Heart right ventricle (tissue), 16 donors: ENCODE data around the gene PCSK6. TPM values are rescaled to one million over a fixed set of nuclear protein-coding genes. Genes with fewer than 3 reads are reported as not detected.

Experiments used
- ATAC-seq, 8 donors: fragments of 200-7000 bp; cut with Tn5 transposase; one replicate each; pipeline ENCODE4 v1.9.1; 2020; ENCODE audit warnings: mild to moderate bottlenecking in 8 of 8, moderate library complexity in 8 of 8, moderate number of reproducible peaks in 1 of 8
- DNase-seq, 2 donors: peaks; one replicate each; pipeline ENCODE4 v3.0.0-alpha.2; 2020
- H3K27ac ChIP-seq, 10 donors: fragments of 200-600 bp; sonication (generic) in 2 of 10; one replicate each; pipeline versions ENCODE4 v1.5.0 to v1.8.0; 2020 to 2022; ENCODE audit warnings: mild to moderate bottlenecking in 3 of 10
- H3K27me3 ChIP-seq, 7 donors: fragments of 200-600 bp; one replicate each; pipeline ENCODE4 v1.8.0; 2021 to 2022; ENCODE audit warnings: mild to moderate bottlenecking in 2 of 7
- H3K36me3 ChIP-seq, 9 donors: fragments of 200-600 bp; sonication (generic) in 1 of 9; one replicate each; pipeline versions ENCODE4 v1.5.0 to v1.8.0; 2020 to 2022; ENCODE audit warnings: mild to moderate bottlenecking in 2 of 9
- H3K4me1 ChIP-seq, 9 donors: fragments of 200-600 bp; sonication (generic) in 1 of 9; one replicate each; pipeline versions ENCODE4 v1.5.0 to v1.8.0; 2020 to 2022; ENCODE audit warnings: mild to moderate bottlenecking in 4 of 9
- H3K4me3 ChIP-seq, 10 donors: fragments of 200-600 bp; sonication (generic) in 2 of 10; one replicate each; pipeline versions ENCODE4 v1.5.0 to v1.8.0; 2020 to 2022; ENCODE audit warnings: mild to moderate bottlenecking in 7 of 10, moderate library complexity in 2 of 10
- H3K9me3 ChIP-seq, 11 donors: fragments of 200-600 bp in 10 of 11; sonication (generic) in 2 of 11; one replicate each; pipeline versions ENCODE4 v1.5.0 to v1.8.0; 2013 to 2022; ENCODE audit warnings: mild to moderate bottlenecking in 2 of 11, control low read depth in 1 of 11, moderate library complexity in 1 of 11
- WGBS, 2 donors: extraction: QIAGEN DNeasy Blood & Tissue Kit; methylation state at CpG; one replicate each; pipeline ENCODE4 v1.1.7; 2013; ENCODE audit warnings: inconsistent platforms in 1 of 2; 5-methylcytosine and 5-hydroxymethylcytosine counted together
- intact Hi-C, 10 donors: fragments of 100-400 bp; cut with DNase I; formaldehyde crosslinking; loops; one replicate each; pipeline versions ENCODE4 v1.11.1 to v1.14.2; 2022
- polyA plus RNA-seq, 2 donors: library from polyadenylated mRNA; stranded (reverse); fragments of 200-250 nt; gene quantifications; one replicate each; pipeline ENCODE4 v1.2.3, GENCODE V29; 2013
- total RNA-seq, 10 donors: library from RNA; stranded (reverse); fragmentation: NEBNext Ultra II Directional in 3 of 10; extraction: Animal tissue kit (Norgen Biotek cat#: 25700) in 3 of 10; gene quantifications; one replicate each; pipeline versions ENCODE4 v1.2.1 to v1.2.4, GENCODE V29; 2021 to 2023
- TF ChIP-seq, protein P1 (sequence below), 9 donors: fragments of 200-600 bp; sonication (generic) in 2 of 9; IDR thresholded peaks; one replicate each; pipeline versions ENCODE4 v1.5.0 to v1.8.0; 2021 to 2022; ENCODE audit warnings: antibody characterized with exemption in 9 of 9, mild to moderate bottlenecking in 5 of 9, moderate library complexity in 1 of 9
- donor health status: Arrhythmogenic right ventricular cardiomyopathy.
- donor health status: ischemic (EF 13 %, LVEDD 7.1; RV severe dilation, severe dysfunction).
- donor health status: healthy with polysubstance abuse.
- donor health status: DM: no; HTN: yes; CAD: no.
- donor health status: DM: no; HTN: no; CAD: no.
- donor health status: ischemic (EF 25% LVEDD 6.9; RV normal size, moderate dysfunction).
- donor health status: ischemic (EF 25% LVEDD 5.7; RV mildly dilated, moderate dysfunction).
- donor health status: healthy.
- donor health status: DM: yes; HTN: yes; CAD: no.
- donor health status: Ischemic cardiomyopathy.
- donor health status: ischemic (EF 35%, LVEDD 5.7; RV mildly dilated, moderate dysfunction).
- donor health status: nonischemic (EF 11% LVEDD 7.7; RV severe dilation, severe dysfunction).
- donor health status: DM: yes; HTN: yes; CAD: no.
- donor health status: PGD.
- donor health status: ischemic (EF 29% LVEDD 5.4; RV normal size, mild dysfunction).
- donor health status: nonischemic (EF 23%, LVEDD 6.1; RV moderate dilation, normal function).

Gene PCSK6
- total and polyA plus RNA-seq, 12 donors, result 4.6 to 34.0 (median 21.7) TPM

DNA sequence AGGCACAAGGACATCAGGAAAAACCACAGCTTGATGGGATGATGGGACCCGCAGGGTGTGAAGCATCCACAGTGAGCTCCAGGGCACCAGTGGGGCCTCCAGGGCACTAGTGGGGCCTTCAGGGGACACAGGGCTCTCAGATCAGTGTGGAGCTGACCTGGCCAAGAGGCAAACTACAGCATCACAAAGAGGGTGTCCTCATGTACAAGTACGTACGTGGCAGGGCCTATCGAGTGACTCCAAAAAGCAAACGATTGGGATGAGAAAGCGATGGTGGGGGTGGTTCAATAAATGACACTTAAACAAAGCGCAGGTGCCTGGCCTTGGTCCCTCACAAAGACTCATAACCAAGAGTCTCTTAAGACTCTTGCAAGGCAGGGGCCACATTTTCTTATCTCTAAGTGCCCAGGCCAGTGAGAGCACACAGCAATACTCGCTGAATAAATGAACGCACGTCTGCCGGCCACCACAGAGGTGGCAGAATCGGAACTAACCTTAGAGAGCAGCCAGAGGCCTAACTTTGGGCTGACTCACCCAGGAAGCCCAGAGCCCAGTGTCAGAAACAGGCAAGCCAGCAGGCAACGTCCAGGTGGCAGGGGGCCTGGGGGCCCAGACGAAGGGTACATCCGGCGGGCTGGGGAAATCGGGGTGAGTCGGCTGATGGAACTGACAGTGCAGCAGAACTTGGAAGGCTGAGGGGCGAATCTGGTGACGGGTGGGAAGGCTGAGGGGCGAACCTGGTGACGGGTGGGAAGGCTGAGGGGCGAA lies 8.7 kb downstream of the PCSK6 start:
- 94 to 95% methylated on average over 23 of the region's 23 CpGs for WGBS, 2 donors
- Histone ChIP-seq H3K27me3 (no peaks in the 10 kb centered on the region), H3K36me3 (peaks cover 0 to 11% (median 0%) of the 10 kb centered on the region in 9 donors), H3K27ac (no peak overlapping the region), H3K4me3 (no peak overlapping the region), H3K9me3 (no peaks in the 10 kb centered on the region), H3K4me1 (peaks cover 0 to 35% (median 16%) of the 10 kb centered on the region in 9 donors)
- TF ChIP-seq, protein P1, sequence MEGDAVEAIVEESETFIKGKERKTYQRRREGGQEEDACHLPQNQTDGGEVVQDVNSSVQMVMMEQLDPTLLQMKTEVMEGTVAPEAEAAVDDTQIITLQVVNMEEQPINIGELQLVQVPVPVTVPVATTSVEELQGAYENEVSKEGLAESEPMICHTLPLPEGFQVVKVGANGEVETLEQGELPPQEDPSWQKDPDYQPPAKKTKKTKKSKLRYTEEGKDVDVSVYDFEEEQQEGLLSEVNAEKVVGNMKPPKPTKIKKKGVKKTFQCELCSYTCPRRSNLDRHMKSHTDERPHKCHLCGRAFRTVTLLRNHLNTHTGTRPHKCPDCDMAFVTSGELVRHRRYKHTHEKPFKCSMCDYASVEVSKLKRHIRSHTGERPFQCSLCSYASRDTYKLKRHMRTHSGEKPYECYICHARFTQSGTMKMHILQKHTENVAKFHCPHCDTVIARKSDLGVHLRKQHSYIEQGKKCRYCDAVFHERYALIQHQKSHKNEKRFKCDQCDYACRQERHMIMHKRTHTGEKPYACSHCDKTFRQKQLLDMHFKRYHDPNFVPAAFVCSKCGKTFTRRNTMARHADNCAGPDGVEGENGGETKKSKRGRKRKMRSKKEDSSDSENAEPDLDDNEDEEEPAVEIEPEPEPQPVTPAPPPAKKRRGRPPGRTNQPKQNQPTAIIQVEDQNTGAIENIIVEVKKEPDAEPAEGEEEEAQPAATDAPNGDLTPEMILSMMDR (IDR thresholded peaks at IDR 0.05), result no peak
- intact Hi-C loops, result loop anchor here in 1 of 10 donors (10.0 kb wide), 1 partner anchor 116 kb away; no protein-coding TSS in a partner anchor
- ATAC-seq (no peak), DNase-seq (no peak)

DNA sequence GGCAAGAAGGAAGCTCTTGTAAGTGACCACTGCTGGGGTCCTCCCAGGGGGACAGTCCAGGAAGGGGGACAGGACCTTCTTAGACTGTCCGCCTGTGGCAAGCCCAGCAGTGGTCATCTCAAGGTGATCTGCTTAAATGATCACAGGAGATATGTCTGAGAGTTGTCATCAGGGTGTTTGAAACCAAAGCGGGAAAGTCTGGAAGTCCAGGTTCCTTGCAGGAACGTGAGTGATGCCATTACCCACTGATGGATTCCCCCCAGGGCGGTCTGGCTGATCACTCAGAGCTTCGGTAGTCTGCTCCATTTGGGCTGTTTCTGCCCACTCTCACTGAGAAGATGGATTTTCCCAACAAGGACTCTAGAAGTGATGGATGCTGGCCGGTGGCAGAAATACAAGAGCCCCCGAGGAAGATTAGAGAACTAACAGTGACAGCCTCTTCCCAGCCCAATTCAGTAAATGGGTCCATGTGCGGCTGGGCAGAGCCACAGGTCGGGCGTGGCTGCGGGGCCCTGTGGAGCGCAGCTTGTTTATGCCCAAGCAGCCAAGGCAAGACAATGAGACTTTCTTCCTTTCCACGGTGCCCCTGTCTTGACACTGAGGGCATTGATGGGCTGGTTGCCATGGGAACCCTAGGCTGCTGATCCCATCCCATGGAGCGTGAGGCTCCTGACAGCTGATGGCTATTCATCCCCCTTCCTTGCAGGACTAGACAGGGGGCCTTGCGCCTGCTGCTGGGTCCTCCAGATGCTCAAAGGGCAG lies 9.5 kb downstream of the PCSK6 start:
- intact Hi-C loops, result loop anchor here in 1 of 10 donors (10.0 kb wide), 1 partner anchor 115 kb away; no protein-coding TSS in a partner anchor
- WGBS, 2 donors, result 94 to 98% methylated on average over 15 of the region's 15 CpGs
- Histone ChIP-seq H3K4me1 (peaks cover 0 to 35% (median 16%) of the 10 kb centered on the region in 9 donors), H3K4me3 (no peak overlapping the region), H3K36me3 (peaks cover 0 to 9% (median 0%) of the 10 kb centered on the region in 9 donors), H3K9me3 (no peaks in the 10 kb centered on the region), H3K27ac (no peak overlapping the region), H3K27me3 (no peaks in the 10 kb centered on the region)
- ATAC-seq (no peak), DNase-seq (no peak)
- TF ChIP-seq, protein P1 (IDR thresholded peaks at IDR 0.05), result no peak

DNA sequence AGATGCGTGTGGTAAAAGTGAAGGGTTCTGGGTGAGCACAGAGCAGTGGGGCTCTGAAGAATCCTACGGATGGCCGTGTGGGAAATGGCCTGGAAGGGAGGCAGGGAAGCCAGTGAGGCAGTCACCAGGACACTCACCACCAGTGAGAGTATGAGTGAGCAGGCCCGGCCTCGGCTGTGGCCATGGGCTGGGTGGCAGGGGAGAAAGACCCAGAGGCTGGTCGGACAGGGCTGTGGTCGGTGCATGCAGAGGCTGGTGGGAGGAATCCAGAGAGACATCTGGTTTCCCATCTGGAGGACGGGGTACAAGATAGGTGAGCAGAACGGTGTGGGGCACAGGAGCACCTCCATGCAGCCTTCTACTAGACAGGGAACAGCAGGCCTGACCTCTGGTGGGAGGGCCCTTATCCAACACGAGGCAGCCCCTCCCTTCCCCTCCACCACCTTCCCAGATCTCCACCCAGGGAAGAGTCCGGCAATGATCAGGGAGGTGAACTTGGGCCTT lies 10.1 kb downstream of the PCSK6 start:
- intact Hi-C loops, result no loop called here
- no peaks in the 10 kb centered on the region for H3K27me3 ChIP-seq
- no peaks in the 10 kb centered on the region for H3K9me3 ChIP-seq
- H3K27ac ChIP-seq, result no peak overlapping the region
- TF ChIP-seq, protein P1 (IDR thresholded peaks at IDR 0.05), result no peak
- peaks cover 0 to 35% (median 16%) of the 10 kb centered on the region in 9 donors for H3K4me1 ChIP-seq
- H3K4me3 ChIP-seq, result no peak overlapping the region
- ATAC-seq (no peak), DNase-seq (no peak)
- 86 to 90% methylated on average over 11 of the region's 11 CpGs for WGBS, 2 donors
- peaks cover 0 to 4% (median 0%) of the 10 kb centered on the region in 9 donors for H3K36me3 ChIP-seq

DNA sequence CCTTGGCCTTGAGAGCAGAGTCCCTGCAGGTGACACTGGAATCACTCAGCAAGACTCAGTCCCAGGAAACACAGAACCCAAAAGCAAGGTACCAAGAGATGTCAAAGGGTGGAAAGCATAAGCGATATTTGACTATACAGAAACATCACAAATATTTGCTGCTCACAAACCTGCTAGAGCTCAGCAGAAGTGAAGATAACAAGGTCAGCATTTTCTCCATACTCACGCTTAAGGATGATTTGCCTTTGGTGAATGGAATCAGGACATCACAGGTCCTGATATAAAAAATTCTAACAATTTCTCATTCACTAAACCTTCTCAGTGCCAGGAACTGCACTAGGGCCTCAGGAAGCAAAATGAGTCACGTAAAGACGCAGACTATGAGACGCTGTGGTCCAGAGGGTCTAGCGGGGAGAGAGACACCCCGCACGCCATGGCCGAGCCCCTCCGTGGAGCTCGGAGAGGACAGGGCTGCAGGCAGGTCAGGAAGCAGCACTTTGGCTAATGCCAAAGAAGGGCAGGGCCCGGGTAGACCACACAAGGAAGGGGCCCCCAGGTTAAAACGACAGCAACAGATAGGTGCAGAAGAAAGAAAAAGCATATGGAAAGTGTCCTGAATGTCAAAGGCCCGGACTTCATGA lies 10.7 kb downstream of the PCSK6 start:
- Histone ChIP-seq H3K27me3 (no peaks in the 10 kb centered on the region), H3K9me3 (no peaks in the 10 kb centered on the region), H3K36me3 (peaks cover 0 to 4% (median 0%) of the 10 kb centered on the region in 9 donors), H3K4me3 (no peak overlapping the region), H3K27ac (no peak overlapping the region), H3K4me1 (peaks cover 0 to 35% (median 16%) of the 10 kb centered on the region in 9 donors)
- DNase-seq (no peak), ATAC-seq (no peak)
- WGBS, 2 donors, result 85 to 89% methylated on average over 14 of the region's 14 CpGs
- intact Hi-C loops, result no loop called here
- TF ChIP-seq, protein P1 (IDR thresholded peaks at IDR 0.05), result no peak
